Measurements from ENCODE around the gene CKS1B.

Gene CKS1B

GRCh38 chr1:155002464-155003226, 28.2 kb downstream of the CKS1B start, which contains the start of gene ZBTB7B:
ZBTB7B (plus strand) TSS chr1:155002802; CDS start chr1:155014661, 11,859 bp downstream.
- no peak for DNase-seq (ENCODE audit: low read depth)

GRCh38 chr1:155003227-155003765, 28.8 kb downstream of the CKS1B start:
- DNase-seq (ENCODE audit: low read depth): no peak

GRCh38 chr1:155003766-155004351, 29.4 kb downstream of the CKS1B start:
- peak; percentile 69 for DNase-seq (ENCODE audit: low read depth)

GRCh38 chr1:155004352-155005075, 30.0 kb downstream of the CKS1B start:
- DNase-seq (ENCODE audit: low read depth): no peak

GRCh38 chr1:155005076-155006011, 30.9 kb downstream of the CKS1B start:
- DNase-seq (ENCODE audit: low read depth): no peak

- no peak for DNase-seq (ENCODE audit: low read depth)
Measured at GRCh38 chr1:155006601-155007101, 32.2 kb downstream of the CKS1B start.

GRCh38 chr1:155007251-155007828, 32.9 kb downstream of the CKS1B start:
- no peak for DNase-seq (ENCODE audit: low read depth)

GRCh38 chr1:155008015-155008941, 33.8 kb downstream of the CKS1B start:
- no peak for DNase-seq (ENCODE audit: low read depth)

- no peak for DNase-seq (ENCODE audit: low read depth)
Measured at GRCh38 chr1:155009221-155009711, 34.8 kb downstream of the CKS1B start.

- DNase-seq (ENCODE audit: low read depth): no peak
Measured at GRCh38 chr1:155009742-155010141, 35.3 kb downstream of the CKS1B start.

GRCh38 chr1:155010211-155010918, 35.9 kb downstream of the CKS1B start:
- no peak for DNase-seq (ENCODE audit: low read depth)

- DNase-seq (ENCODE audit: low read depth): no peak
Measured at GRCh38 chr1:155011004-155011416, 36.5 kb downstream of the CKS1B start.

GRCh38 chr1:155011437-155012025, 37.0 kb downstream of the CKS1B start:
- DNase-seq (ENCODE audit: low read depth): no peak

GRCh38 chr1:155012026-155012546, 37.6 kb downstream of the CKS1B start:
- peak; percentile 77 for DNase-seq (ENCODE audit: low read depth)

GRCh38 chr1:155012776-155013602, 38.5 kb downstream of the CKS1B start:
- no peak for DNase-seq (ENCODE audit: low read depth)

GRCh38 chr1:155013632-155014031, 39.2 kb downstream of the CKS1B start:
- no peak for DNase-seq (ENCODE audit: low read depth)

GRCh38 chr1:155014709-155015508, 40.4 kb downstream of the CKS1B start:
- no peak for DNase-seq (ENCODE audit: low read depth)

Measured in fibroblast of the conjunctiva (primary cell).